SJSA1 (cell line): ENCODE measurements around the gene PPT2. TPM values are rescaled to one million over a fixed set of nuclear protein-coding genes. Genes with fewer than 3 reads are reported as not detected.
"Not testable (repeated sequence)": the region's sequence is repeated elsewhere in the genome, so short reads cannot be mapped to it uniquely, and the experiment has no call there.

Source experiments
- DNase-seq, 2 experiments: peaks; one replicate each; pipeline ENCODE4 v3.0.0-alpha.2; 2015 to 2020; ENCODE audit warnings: low spot score in 2 of 2, low read depth in 1 of 2
- H3K27ac ChIP-seq: fragments of 250-450 bp; sonication (Bioruptor Pico); 2 replicates; pipeline ENCODE4 v1.5.1; 2020; ENCODE audit warnings: mild to moderate bottlenecking, moderate library complexity
- H3K27me3 ChIP-seq: fragments of 250-450 bp; sonication (Bioruptor Pico); replicated peaks from 2 replicates; pipeline ENCODE4 v1.5.1; 2020; ENCODE audit warnings: mild to moderate bottlenecking, moderate library complexity
- H3K36me3 ChIP-seq: fragments of 250-450 bp; sonication (Bioruptor Pico); 2 replicates; pipeline ENCODE4 v1.5.1; 2020; ENCODE audit warnings: mild to moderate bottlenecking
- H3K4me1 ChIP-seq: fragments of 250-450 bp; sonication (Bioruptor Pico); replicated peaks from 2 replicates; pipeline ENCODE4 v1.6.1; 2021; ENCODE audit warnings: mild to moderate bottlenecking
- H3K4me3 ChIP-seq: fragments of 250-450 bp; sonication (Bioruptor Pico); 2 replicates; pipeline ENCODE4 v1.5.1; 2020; ENCODE audit warnings: mild to moderate bottlenecking
- H3K9me3 ChIP-seq: fragments of 250-450 bp; sonication (Bioruptor Pico); replicated peaks from 2 replicates; pipeline ENCODE4 v1.5.1; 2020; ENCODE audit warnings: mild to moderate bottlenecking
- total RNA-seq: library from RNA; depleted of rRNA; stranded (reverse); fragments of >200 nt; shearing (Covaris generic); gene quantifications from 2 replicates; pipeline ENCODE4 v1.2.3, GENCODE V29; 2014

Gene PPT2
- total RNA-seq, 1 experiment from 2014 or later = 38.2 TPM

DNA sequence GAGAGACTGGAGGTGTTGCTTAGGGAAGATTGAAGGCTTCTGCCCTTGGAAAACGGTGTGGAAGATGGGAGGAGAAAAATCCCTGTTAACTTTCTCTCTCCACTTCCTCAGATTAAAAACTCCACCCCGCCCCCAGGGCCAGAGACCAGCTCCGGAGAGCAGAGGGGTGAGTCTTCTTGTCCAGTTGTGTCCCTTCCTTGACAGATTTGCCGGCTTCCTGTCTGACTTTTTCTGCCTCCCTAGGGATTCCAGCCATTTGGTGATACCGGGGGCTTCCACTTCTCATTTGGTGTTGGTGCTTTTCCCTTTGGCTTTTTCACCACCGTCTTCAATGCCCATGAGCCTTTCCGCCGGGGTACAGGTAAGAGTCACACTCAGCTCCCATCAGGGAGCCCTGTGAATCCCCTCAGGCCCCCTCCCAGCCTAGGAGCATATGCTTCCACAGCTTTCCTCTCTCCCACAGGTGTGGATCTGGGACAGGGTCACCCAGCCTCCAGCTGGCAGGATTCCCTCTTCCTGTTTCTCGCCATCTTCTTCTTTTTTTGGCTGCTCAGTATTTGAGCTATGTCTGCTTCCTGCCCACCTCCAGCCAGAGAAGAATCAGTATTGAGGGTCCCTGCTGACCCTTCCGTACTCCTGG, 25.9 kb downstream of the PPT2 start:
- Histone ChIP-seq H3K4me3 (no peak overlapping the region), H3K27me3 (no peaks in the 10 kb centered on the region), H3K36me3 (peaks cover 35% of the 10 kb centered on the region), H3K9me3 (no peaks in the 10 kb centered on the region), H3K27ac (no peak overlapping the region), H3K4me1 (peaks cover 23% of the 10 kb centered on the region)
- DNase-seq = no peak

DNA sequence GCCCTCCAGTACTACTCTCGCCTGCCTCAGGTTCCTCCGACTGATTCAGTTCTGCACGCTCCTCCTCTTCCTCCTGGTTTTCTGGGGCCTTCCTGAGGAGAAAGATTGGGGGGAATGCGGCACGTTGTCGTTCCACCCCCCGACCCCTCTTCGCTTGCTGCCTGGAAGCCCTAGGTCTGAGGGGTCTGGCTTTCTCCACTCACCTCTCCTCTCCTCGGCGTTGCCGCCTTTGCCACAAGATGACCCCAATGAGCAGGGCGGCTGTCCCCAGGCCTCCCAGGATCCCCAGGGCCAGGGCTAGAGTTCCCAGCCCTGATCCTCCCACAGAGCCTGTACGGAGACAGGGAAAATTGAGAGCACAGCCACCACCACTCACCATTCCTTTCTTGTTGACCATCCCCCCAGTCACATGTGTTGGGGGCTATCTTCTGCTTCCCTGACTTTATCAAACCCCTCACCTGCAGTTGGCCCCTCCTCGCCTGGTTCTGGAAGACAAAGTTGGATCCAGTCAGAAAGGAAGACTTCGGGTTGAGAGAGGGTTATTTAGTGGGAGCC, 27.3 kb downstream of the PPT2 start:
- peaks cover 17% of the 10 kb centered on the region for H3K4me1 ChIP-seq
- no peaks in the 10 kb centered on the region for H3K27me3 ChIP-seq
- H3K27ac ChIP-seq = no peak overlapping the region
- H3K9me3 ChIP-seq = no peaks in the 10 kb centered on the region
- no peak for DNase-seq
- H3K4me3 ChIP-seq = no peak overlapping the region
- H3K36me3 ChIP-seq = peaks cover 36% of the 10 kb centered on the region

DNA sequence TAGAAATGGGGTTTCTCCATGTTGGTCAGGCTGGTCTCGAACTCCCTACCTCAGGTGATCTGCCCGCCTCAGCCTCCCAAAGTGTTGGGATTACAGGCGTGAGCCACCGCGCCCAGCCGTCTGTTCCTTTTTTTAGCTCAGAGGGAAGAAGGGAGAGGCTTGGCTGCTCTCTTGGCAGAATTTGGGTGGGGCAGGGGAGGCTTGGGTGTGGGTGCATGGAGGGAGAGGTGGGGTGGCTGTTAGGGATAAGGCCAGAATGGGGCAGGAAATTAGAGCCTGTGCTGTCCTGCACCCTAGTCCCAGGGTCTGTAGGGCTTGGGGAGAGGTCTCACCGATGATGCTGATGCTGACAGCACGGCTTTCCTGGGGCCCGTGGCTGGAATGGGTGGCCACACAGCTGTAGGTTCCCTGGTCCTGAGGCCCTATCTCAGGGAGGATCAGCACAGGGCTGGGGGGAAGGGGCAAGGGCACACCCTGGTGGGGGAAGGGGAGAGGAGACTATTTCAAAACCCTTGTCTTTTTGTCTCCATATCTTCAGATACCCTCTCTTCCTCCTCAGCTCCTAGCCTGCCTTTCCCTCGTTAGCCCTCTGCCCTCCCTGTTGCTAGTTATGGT, 28.1 kb downstream of the PPT2 start:
- Histone ChIP-seq H3K27ac (no peak overlapping the region), H3K9me3 (no peaks in the 10 kb centered on the region), H3K4me1 (peaks cover 9% of the 10 kb centered on the region), H3K36me3 (peaks cover 44% of the 10 kb centered on the region), H3K4me3 (no peak overlapping the region), H3K27me3 (no peaks in the 10 kb centered on the region)
- DNase-seq = no peak

DNA sequence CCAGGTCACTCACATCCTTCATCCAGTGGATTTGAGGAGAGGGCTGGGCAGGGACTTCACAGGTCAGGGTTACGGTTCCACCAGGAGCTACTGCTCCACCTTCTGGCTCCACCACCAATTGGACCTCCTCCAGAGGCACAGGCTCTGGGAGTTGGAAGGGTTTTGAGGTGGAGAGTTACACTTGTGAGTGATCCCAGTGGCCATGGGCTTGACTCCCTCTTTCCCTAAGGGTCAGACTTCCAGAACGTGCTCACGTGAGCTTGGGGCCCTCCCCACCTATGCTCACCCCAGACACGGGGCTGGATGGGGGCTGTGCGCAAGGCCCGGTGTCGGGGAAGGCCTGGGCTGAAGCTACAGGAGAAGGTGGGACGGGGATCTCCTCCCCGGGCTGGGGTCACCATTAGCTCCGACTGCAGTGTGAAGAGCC, 28.6 kb downstream of the PPT2 start:
- Histone ChIP-seq H3K36me3 (peaks cover 50% of the 10 kb centered on the region), H3K4me1 (peaks cover 5% of the 10 kb centered on the region), H3K9me3 (no peaks in the 10 kb centered on the region), H3K27me3 (no peaks in the 10 kb centered on the region), H3K4me3 (no peak overlapping the region), H3K27ac (no peak overlapping the region)
- no peak for DNase-seq

DNA sequence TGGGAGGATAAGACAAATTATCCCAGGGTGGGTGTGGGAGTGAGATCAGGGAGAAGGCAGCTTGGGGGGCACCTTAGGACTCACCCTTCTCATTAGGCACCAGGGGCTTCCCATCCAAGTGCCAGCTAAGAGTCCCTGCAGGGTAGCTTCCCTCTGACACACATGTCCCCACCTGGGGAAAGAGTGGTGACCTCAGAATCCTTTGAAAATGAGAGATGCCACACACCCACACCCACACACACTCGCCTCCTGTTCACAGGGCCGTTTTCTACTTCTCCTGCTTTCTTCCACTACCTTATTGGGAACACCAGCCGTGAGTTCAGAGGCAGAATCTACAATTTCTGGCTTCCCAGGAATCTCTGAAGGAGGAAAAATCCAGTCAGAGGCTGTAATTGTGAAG, 29.1 kb downstream of the PPT2 start:
- Histone ChIP-seq H3K4me1 (peaks cover 8% of the 10 kb centered on the region), H3K36me3 (peaks cover 55% of the 10 kb centered on the region), H3K27ac (no peak overlapping the region), H3K9me3 (no peaks in the 10 kb centered on the region), H3K4me3 (no peak overlapping the region), H3K27me3 (no peaks in the 10 kb centered on the region)
- no peak for DNase-seq

DNA sequence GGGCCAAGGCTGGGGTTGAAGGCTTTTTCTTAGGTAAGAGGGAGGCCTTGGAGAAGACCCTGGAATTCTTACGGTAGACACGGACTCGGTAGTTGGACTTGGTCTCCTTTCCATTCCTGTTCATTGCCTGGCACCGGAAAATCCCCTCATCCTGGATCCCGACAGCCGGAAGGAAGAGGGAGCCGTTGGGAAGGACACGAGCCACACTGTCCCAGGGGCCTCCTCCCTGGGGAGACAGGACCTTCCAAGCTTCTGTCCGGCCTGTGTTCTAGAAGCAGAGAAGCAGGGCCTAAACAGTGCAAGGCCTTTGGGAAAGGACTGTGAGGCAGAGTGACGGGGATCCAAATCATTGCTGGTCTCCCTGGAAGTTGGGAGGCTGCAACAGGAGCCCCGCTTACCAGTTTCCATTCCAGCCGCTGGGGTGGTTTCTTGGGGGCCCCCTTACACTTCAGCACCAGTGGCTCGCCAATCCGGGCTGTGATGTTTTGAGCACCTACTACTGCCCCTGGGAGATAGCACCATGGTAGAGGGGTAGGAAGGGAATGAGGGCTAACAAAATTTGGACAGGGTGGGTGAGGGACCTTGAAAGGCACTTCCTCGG, 29.6 kb downstream of the PPT2 start:
- DNase-seq = no peak
- no peak overlapping the region for H3K4me3 ChIP-seq
- peaks cover 14% of the 10 kb centered on the region for H3K4me1 ChIP-seq
- no peak overlapping the region for H3K27ac ChIP-seq
- H3K36me3 ChIP-seq = peaks cover 60% of the 10 kb centered on the region
- H3K9me3 ChIP-seq = no peaks in the 10 kb centered on the region
- no peaks in the 10 kb centered on the region for H3K27me3 ChIP-seq

DNA sequence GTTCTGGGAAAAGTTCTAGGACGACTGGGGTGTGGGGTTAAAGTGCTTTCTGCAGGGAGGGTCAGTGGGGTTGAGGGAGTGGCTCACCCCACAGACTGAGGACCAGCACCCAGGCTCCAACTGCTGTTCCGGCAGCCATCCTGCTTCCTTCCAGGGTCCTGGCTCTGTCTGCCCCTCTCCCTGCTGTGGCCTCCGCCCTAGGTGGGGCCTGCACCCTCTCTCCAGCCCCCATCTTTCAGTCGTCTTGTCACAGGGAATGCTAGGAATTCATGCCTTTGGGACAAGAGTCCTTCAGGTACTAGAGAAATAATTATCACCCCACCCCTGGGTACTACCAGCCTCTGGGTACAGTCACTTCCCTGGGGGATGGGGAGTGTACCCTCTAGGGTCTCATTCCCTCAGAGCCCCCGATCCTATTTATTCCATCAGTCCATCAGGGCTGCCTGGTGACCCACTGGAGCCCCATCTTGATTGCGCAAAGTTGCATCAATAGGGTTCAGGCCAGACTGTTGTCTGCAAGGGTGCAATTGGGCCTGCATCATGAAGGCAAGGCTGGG, 30.2 kb downstream of the PPT2 start, which contains the start of gene AGER:
Gene AGER, minus strand, starts transcription at position 170 of the 557 bp plus-strand sequence. Its CDS starts 31 bp downstream, at position 139.
- Histone ChIP-seq H3K4me3 (no peak within 1 kb of the TSS), H3K9me3 (no peaks in the 10 kb centered on the region), H3K27ac (no peak within 1 kb of the TSS), H3K27me3 (no peaks in the 10 kb centered on the region), H3K36me3 (peaks cover 63% of the 10 kb centered on the region), H3K4me1 (peaks cover 15% of the 10 kb centered on the region)
- no peak for DNase-seq

DNA sequence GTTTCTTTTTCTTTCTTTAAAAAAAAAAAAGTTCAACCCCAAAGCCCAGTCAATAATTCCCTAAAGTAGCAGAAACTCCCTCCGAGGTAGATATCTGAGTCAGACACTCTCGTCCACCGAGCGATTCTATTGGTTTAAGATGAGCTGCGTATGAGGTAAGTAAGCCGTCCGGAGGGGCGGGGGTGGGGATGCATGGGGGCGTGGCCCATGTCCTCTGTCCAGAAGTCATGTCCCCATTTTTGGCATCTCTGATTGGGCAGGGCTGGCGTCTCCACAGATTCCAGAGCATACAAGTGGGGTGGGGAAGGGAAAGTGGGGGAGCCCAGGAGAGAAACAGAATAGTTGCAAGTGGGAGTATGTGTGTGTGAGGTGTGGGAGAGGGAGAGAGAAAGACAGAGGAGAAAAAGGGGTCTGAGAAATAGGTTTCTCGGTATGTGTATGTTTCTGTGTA, 31.8 kb downstream of the PPT2 start:
- DNase-seq = peak; percentile 60 to 86
- not testable (repeated sequence) for H3K9me3 ChIP-seq, H3K27ac ChIP-seq, H3K4me3 ChIP-seq, H3K27me3 ChIP-seq
- Histone ChIP-seq H3K36me3 (peaks cover 62% of the 10 kb centered on the region), H3K4me1 (peaks cover 23% of the 10 kb centered on the region)

DNA sequence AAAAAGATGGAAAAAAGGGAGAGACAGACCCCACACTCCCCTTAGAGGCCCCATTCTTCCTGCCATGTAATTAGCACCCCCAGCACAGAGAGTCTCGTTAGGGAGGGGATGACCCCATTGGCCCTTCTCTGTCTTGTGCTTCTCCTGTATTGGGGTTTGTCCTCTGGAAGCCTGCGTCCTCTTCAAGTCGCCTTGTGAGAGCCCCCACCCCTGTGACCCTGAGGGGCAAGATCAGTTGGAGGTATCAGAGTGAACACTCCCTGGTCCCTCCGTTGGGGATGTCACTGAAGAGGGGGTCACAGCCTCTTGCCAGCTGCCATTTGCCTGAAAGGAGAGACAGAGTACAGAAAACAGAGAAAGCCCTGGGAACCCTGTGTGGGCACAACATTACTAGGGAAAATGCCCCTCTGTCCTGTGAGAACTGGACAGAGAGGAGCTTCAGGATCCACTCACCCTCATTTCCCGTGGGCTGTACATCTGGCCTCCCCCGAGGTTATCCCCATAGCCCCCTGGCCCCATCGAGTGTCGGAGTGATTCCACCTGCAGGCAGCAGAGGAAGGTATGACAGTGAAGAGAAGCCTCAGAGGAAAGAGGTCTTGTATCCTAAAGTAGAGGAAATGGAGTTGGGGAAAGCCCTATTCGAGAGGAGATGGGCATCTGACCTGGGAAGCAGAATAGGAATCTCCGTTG, 32.4 kb downstream of the PPT2 start:
- not testable (repeated sequence) for H3K4me3 ChIP-seq, H3K9me3 ChIP-seq, DNase-seq, H3K27ac ChIP-seq, H3K27me3 ChIP-seq
- Histone ChIP-seq H3K4me1 (peaks cover 26% of the 10 kb centered on the region), H3K36me3 (peaks cover 56% of the 10 kb centered on the region)

DNA sequence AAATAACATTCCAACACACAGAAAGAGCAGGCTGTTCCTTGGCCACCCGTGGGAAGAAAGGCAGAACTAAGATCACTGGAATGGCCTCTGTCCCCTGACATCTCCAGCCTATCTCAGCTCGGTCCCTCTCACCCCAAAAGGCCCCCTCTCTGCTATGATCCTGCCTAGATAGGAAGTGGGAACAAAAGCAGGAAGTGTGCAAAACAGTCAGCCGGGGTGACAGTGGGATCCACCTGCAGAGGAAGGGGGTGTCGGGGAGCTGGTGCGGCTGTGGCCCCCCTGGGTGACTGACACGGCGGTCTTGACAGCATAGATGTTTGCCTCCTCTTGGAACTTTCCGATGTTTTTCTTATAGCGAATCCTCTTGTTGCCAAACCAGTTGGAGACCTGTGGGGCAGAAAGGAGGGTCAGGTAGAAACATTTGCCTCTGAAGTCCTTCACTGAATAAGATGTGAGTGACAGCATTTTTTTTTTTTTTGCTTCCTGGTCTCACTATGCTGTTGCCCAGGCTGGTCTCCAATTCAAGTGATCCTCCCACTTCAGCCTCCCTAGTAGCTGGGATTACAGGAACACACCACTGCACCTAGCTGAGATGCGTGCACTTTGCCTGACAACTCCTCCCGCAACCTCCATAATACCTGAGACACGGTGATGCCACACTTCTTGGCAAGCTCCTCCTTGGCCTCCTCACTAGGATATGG, 33.2 kb downstream of the PPT2 start:
- H3K9me3 ChIP-seq = no peaks in the 10 kb centered on the region
- DNase-seq = no peak
- H3K27ac ChIP-seq = no peak overlapping the region
- no peaks in the 10 kb centered on the region for H3K27me3 ChIP-seq
- H3K4me3 ChIP-seq = no peak overlapping the region
- peaks cover 49% of the 10 kb centered on the region for H3K36me3 ChIP-seq
- H3K4me1 ChIP-seq = peaks cover 31% of the 10 kb centered on the region

DNA sequence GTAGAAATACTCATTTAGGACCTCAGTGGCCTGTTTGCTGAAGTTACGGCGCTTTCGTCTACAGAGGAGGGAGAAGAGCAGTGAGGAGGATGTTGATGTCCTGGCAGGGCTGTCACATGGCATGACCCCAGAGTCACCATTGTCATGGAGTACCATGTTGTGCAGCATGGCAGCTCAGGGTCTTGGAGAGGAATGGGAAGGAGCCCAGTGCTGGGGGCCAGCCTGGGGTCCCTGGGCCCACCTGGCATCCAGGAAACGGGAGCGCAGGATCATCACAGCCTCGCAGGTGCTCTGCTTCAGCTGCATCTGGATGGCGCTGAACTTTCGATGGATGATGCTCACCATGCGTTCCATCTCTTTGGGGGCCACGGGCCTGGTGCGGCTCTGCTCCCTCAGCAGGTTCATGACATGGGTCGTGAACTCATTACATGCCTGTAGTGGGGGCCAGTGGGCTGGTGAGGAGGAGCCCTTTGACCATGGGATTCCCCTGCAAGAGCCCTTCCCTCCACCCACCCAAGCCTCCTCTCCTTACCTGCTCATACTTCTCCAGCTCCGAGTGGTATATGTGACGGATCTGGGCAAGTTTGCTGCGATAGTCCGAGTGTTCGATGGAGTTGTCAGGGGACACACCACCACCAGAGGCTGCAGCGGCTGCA, 33.9 kb downstream of the PPT2 start:
- peaks cover 43% of the 10 kb centered on the region for H3K36me3 ChIP-seq
- H3K4me3 ChIP-seq, H3K27me3 ChIP-seq, DNase-seq, H3K9me3 ChIP-seq, H3K27ac ChIP-seq: not testable (repeated sequence)
- H3K4me1 ChIP-seq = peaks cover 38% of the 10 kb centered on the region

DNA sequence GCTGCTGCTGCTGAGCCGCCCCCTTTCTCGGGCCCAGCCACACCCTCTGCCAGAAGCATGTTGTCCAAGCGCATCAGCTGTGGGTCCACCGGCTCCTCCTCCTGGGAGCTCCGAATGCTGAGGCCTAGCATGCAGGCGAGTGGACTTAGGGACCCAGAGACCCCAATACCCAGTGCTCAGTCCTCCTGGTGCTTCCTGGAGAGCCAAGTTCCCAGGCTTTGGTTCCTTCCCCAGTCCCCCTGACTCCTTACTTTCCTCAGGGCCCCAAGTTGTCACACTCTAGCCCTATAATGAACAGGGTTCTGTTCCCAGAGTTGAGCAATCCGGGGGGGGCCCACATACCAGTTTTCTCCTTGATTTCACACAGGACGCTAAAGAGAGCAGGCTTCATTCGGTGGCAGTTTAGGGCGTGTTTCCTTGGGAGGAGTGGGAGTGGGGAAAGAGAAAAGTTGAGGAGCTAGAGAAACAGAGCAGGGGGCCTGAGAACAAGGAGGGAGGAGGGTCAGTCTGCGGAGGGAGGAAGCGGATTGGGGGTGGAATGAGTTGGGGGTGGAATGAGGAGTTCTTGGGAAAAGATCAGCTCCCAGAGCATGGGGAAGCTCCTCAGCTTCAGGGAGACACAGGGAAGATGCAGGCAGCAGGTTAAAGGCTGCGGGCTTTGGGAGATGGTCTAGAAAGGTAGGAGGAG, 34.6 kb downstream of the PPT2 start:
- Histone ChIP-seq H3K27me3 (no peaks in the 10 kb centered on the region), H3K9me3 (no peaks in the 10 kb centered on the region), H3K27ac (peak overlapping the region; percentile 68), H3K4me3 (peak overlapping the region; percentile 50), H3K36me3 (peaks cover 37% of the 10 kb centered on the region), H3K4me1 (peaks cover 41% of the 10 kb centered on the region)
- DNase-seq = no peak
